AG04450 (cell line): Measurements from ENCODE around the gene SUMO3. TPM values are rescaled to one million over a fixed set of nuclear protein-coding genes. Genes with fewer than 3 reads are reported as not detected.

Experiments
- CTCF ChIA-PET: fragments of 300-600, 350-600 bp; formaldehyde crosslinking; extraction: SDS; loops from one replicate; lab custom pipeline; 2022; ENCODE audit warnings: antibody characterized with exemption, inconsistent platforms; lab: Charles Lee
- POLR2A ChIA-PET: fragments of 350-600 bp; formaldehyde crosslinking; extraction: SDS; loops from one replicate; lab custom pipeline; 2021; ENCODE audit warnings: antibody characterized with exemption, inconsistent platforms; lab: Yijun Ruan, JAX
- DNase-seq: peaks from one replicate; pipeline ENCODE4 v3.0.0-alpha.2; 2011; ENCODE audit warnings: low read depth, low spot score
- H3K27ac ChIP-seq: one replicate; pipeline ENCODE4 v1.5.1; 2012; ENCODE audit warnings: low read depth, low read length, control low read depth
- H3K27me3 ChIP-seq: one replicate; pipeline ENCODE4 v1.6.0; 2012; ENCODE audit warnings: low read length; ENCODE audit not compliant: control insufficient read depth, insufficient read depth
- H3K4me3 ChIP-seq: 2 replicates; pipeline ENCODE4 v1.5.1; 2011; ENCODE audit warnings: mild to moderate bottlenecking, low read depth, low read length, control low read depth
- H3K9me3 ChIP-seq: 2 replicates; pipeline ENCODE4 v1.5.1; 2012; ENCODE audit warnings: low read length; ENCODE audit not compliant: control insufficient read depth, insufficient read depth
- CTCF ChIP-seq: IDR thresholded peaks from 2 replicates; pipeline ENCODE4 v1.5.1; 2011; ENCODE audit warnings: low read depth, low read length, control low read depth, inconsistent platforms
- polyA plus RNA-seq: library from polyadenylated mRNA; depleted of rRNA; stranded (reverse); fragments of >200 nt; gene quantifications from 2 replicates; pipeline ENCODE4 v1.2.3, GENCODE V29; 2011

Gene SUMO3
- polyA plus RNA-seq, 1 experiment: 134 TPM

DNA sequence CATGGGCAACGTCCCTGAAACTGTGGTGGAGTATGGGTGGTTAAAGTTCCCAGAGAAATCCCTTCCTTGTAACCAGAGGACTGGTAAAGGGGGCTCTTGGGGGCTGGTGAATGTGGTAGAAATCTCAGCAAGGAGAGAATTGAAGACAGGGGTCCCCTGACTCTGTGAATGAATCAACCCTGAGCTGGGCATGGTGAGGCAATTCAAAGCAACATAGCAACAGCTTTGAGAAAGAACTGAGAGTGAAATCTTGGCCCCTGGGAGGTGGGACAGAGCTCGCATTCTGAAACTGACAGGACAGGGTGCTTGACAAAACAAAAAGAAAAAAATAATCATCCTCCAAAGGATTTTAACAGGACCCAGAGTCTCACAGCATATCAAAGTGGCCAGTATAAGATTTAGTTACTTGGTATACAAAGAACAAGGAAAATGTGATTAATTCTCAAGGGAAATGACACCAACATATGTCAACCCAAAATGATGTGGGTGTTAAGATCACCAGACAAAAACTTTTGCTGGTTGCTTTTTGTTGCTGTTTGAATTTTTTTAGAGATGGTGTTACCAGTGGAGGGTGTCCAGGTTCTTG, 11.7 kb upstream of the SUMO3 start:
- ChIA-PET POLR2A (no interaction called here), CTCF (no interaction called here)
- H3K9me3 ChIP-seq: peaks cover 18% of the 10 kb centered on the region
- no peak overlapping the region for H3K27ac ChIP-seq
- no peak for TF ChIP-seq CTCF
- no peak overlapping the region for H3K4me3 ChIP-seq
- peaks cover 7% of the 10 kb centered on the region for H3K27me3 ChIP-seq
- DNase-seq: no peak

- no peak for DNase-seq
- TF ChIP-seq CTCF: no peak
Observed at GRCh38 chr21:44828362-44829056, 10.6 kb upstream of the SUMO3 start.

DNA sequence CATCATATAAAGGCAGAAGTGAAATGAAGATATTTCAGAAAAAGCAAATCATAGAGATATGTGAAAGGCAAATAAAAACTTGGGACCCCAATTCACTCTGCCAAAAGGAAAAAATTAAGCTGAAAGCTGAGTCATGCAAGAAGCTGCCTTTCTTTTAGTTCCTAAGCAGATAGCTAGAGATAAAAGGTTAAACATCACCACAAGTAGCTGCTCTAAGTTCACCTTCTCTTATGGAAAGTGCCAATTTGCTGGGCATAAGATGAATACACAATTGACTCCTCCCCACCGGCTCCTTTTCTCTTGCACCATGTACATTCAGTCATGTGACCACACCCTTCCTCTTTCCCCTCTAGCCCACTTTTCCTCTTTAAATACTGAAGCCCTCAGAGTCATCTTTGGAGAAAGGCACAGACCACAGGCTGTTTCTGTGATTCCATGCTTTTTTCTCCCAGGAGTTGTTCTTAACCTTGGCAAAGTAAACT, 5.4 kb upstream of the SUMO3 start:
- H3K4me3 ChIP-seq: no peak overlapping the region
- H3K27ac ChIP-seq: no peak overlapping the region
- H3K27me3 ChIP-seq: no peaks in the 10 kb centered on the region
- peaks cover 48% of the 10 kb centered on the region for H3K9me3 ChIP-seq
- ChIA-PET CTCF (interaction anchor here (1.5 kb wide), 1 partner anchor 30 kb away, joined by 6 read pairs; no protein-coding TSS in a partner anchor), POLR2A (no interaction called here)
- TF ChIP-seq CTCF: no peak
- no peak for DNase-seq

More at GRCh38 chr21:44828362-44829056, 10.6 kb upstream of the SUMO3 start:
- H3K27ac ChIP-seq: no peak overlapping the region
- H3K27me3 ChIP-seq: peaks cover 7% of the 10 kb centered on the region
- H3K9me3 ChIP-seq: peaks cover 27% of the 10 kb centered on the region
- ChIA-PET POLR2A (no interaction called here), CTCF (interaction anchor here (0.6 to 0.7 kb wide), 2 partner anchors 323 to 462 kb away, joined by 4 to 5 read pairs; no protein-coding TSS in a partner anchor)
- H3K4me3 ChIP-seq: no peak overlapping the region

GRCh38 chr21:44822484-44823178, 4.8 kb upstream of the SUMO3 start:
- no peak for DNase-seq
- H3K4me3 ChIP-seq: no peak overlapping the region
- POLR2A ChIA-PET: interaction anchor here (0.6 kb wide), 1 partner anchor 55 kb away, joined by 3 read pairs; no protein-coding TSS in a partner anchor
- H3K9me3 ChIP-seq: peaks cover 44% of the 10 kb centered on the region
- H3K27me3 ChIP-seq: no peaks in the 10 kb centered on the region
- H3K27ac ChIP-seq: no peak overlapping the region
- CTCF ChIA-PET: interaction anchor here (1.5 kb wide), 1 partner anchor 30 kb away, joined by 6 read pairs; no protein-coding TSS in a partner anchor
- TF ChIP-seq CTCF: no peak

- H3K27me3 ChIP-seq: no peaks in the 10 kb centered on the region
- no peak overlapping the region for H3K4me3 ChIP-seq
- no peak for TF ChIP-seq CTCF
- H3K27ac ChIP-seq: no peak overlapping the region
- CTCF ChIA-PET: no interaction called here
- POLR2A ChIA-PET: no interaction called here
- no peak for DNase-seq
- H3K9me3 ChIP-seq: peaks cover 39% of the 10 kb centered on the region
Observed at GRCh38 chr21:44820851-44821250, 3.0 kb upstream of the SUMO3 start.
